Melanocyte of skin (primary cell): ENCODE data around the gene CEP350. TPM values are rescaled to one million over a fixed set of nuclear protein-coding genes. Genes with fewer than 3 reads are reported as not detected.

Source experiments
- total RNA-seq, 2 donors: library from RNA; depleted of rRNA; stranded (reverse); fragments of >200 nt; gene quantifications; 2 replicates each; pipeline ENCODE4 v1.2.3, GENCODE V29; 2012

CEP350 gene
- 10 to 100 TPM; 55.9 to 59.9 TPM for total RNA-seq

GRCh38 chr1:179954493-179955286 is at the start of gene CEP350:
Gene CEP350, plus strand, starts transcription at chr1:179954810. Its CDS starts 31,372 bp downstream, at chr1:179986182.

GRCh38 chr1:180154325-180155181 is 199.9 kb downstream of the CEP350 start, which contains the start of gene QSOX1:
Gene QSOX1, plus strand, starts transcription at chr1:180154869. Its CDS starts 39 bp downstream, at chr1:180154908.

Other genes with a start within 250 kb of the CEP350 start
- under 1 TPM; under 0.01 to 1.00 TPM for gene FAM163A, start 211.5 kb upstream of the CEP350 start, total RNA-seq
- gene TOR1AIP2, start 77.0 kb upstream of the CEP350 start, total RNA-seq = 10 to 100 TPM; 77.8 to 87.2 TPM
- 10 to 100 TPM; 52.9 to 58.2 TPM for gene TOR1AIP1, start 72.5 kb upstream of the CEP350 start, total RNA-seq
- gene QSOX1, start 200.1 kb downstream of the CEP350 start, total RNA-seq = 10 to 100 TPM; 39.0 to 42.7 TPM